ENCODE results near the gene CCDC183. TPM values are rescaled to one million over a fixed set of nuclear protein-coding genes. Genes with fewer than 3 reads are reported as not detected.

CCDC183 gene
- total and polyA plus RNA-seq, 2 of the 4 experiments (the other 2 are of a cell fraction): under 0.01 to 0.29 TPM

DNA sequence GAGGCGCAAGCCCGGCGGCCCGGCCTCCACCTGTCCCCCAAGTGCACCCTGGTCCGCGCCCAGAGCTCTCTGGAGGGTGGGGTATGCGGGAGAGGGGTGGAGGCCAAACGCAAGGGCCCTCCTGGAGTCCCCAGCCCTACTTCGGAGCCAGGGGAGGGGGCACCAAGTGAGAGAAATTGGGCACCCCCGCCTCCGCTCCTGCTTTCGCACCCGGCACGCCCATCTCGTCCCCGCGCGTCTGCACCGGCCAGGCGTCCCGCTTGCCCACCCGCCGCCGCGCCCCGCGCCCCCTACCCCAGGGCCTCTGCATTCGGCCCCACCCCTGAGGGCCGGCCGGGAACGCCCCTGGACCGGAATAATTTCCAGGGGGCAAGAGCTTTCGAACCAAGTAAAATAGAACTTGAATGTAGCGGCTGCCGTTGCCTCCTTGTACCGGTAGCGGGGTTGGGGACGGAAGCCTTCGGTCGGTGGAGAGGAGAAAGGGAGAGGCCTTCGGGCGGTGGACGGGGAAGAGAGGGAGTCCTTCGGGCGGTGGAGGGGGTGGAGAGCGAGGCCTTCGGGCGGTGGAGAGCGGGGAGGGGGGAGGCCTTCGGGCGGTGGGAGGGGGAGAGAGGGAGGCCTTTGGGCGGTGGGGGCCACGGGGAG is 52.4 kb downstream of the CCDC183 start:
- CTCF ChIA-PET: no interaction called here
- Histone ChIP-seq H3K4ac (ENCODE audit: low read depth, low read length) (peak overlapping the region; percentile 90), H3K23ac (ENCODE audit: low read depth, low read length) (peak overlapping the region; percentile 95; the same call in 1 of the 2 replicates), H3K14ac (replicated peaks; ENCODE audit: low read depth, low read length) (peak overlapping the region; percentile 94), H3K9ac (ENCODE audit: low read depth, low read length) (peak overlapping the region; percentile 92), H2BK20ac (ENCODE audit: low read depth, low read length) (no peak overlapping the region), H3K36me3 (ENCODE audit: control insufficient read depth, insufficient read depth, low read length) (peaks cover 14% of the 10 kb centered on the region; the same call in 1 of the 2 replicates), H3K27ac (ENCODE audit: insufficient read depth, low read length) (peak overlapping the region; percentile 90), H3K56ac (ENCODE audit: extremely low read depth, insufficient read depth, low read length) (peak overlapping the region; percentile 80), H3K4me3 (ENCODE audit: insufficient read depth, low read depth, low read length) (peak overlapping the region; percentile 92), H3K9me1 (ENCODE audit: insufficient read depth, low read length) (no peaks in the 10 kb centered on the region), H4K91ac (ENCODE audit: insufficient read depth, low read depth, low read length) (peak overlapping the region; percentile 94), H3K79me1 (ENCODE audit: low read depth in 1 of 2, low read length in 2 of 2) (peaks cover 9 to 21% of the 10 kb centered on the region in 2 experiments; a peak in 2 of 4 replicates), H4K20me1 (ENCODE audit: insufficient read depth, low read length) (peaks cover 20% of the 10 kb centered on the region), H2BK120ac (ENCODE audit: low read depth, low read length) (peak overlapping the region; percentile 85; the same call in 1 of the 2 replicates), H3K9me3 (ENCODE audit: control insufficient read depth, insufficient read depth, low read length) (peaks cover 6% of the 10 kb centered on the region; the same call in 1 of the 2 replicates), H2BK15ac (ENCODE audit: low read depth, low read length) (no peak overlapping the region; the same call in 2 of the 3 replicates), H2AK5ac (ENCODE audit: low read depth, low read length) (peak overlapping the region; percentile 96), H3K18ac (ENCODE audit: low read depth, low read length) (peak overlapping the region; percentile 88), H3K4me1 (ENCODE audit: control insufficient read depth, insufficient read depth, low read length) (peaks cover 9% of the 10 kb centered on the region), H3K27me3 (ENCODE audit: control insufficient read depth, insufficient read depth, low read length) (peaks cover 22% of the 10 kb centered on the region), H2AK9ac (replicated peaks; ENCODE audit: low read depth, low read length, poor library complexity) (peak overlapping the region; percentile 93), H2BK5ac (ENCODE audit: low read depth, low read length, poor library complexity, severe bottlenecking) (peak overlapping the region; percentile 93), H2AFZ (replicated peaks; ENCODE audit: low read length, poor library complexity) (peak overlapping the region; percentile 100), H4K8ac (ENCODE audit: low read depth in 2 of 2, low read length in 2 of 2) (peak overlapping the region; percentile 44 to 92; a peak in 3 of 4 replicates), H3K4me2 (ENCODE audit: low read depth, low read length) (peak overlapping the region; percentile 91), H4K5ac (ENCODE audit: low read depth, low read length) (peak overlapping the region; percentile 80)
- WGBS, 2 experiments (ENCODE audit: extremely low coverage in 2 of 2, insufficient read length in 1 of 2): 0% methylated on average over 3 of the region's 53 CpGs; no CpG with 5 or more reads in 1 of the 2 experiments
- POLR2A ChIA-PET (ENCODE audit: unreplicated experiment): interaction anchor here (0.7 kb wide), 1 partner anchor 188 kb away, joined by 7 read pairs; no protein-coding TSS in a partner anchor
- no TSS peak for BruUV-seq (replicated peaks)
- intact Hi-C loops (cut with micrococcal nuclease): loop anchor here (2.0 kb wide), 1 partner anchor 96 kb away; the partner anchor contains the start of genes C8G and FBXW5
- no peak for DNase-seq
- dilution Hi-C loops (cut with HindIII; ENCODE audit: low sequenced_read_pairs, unreplicated experiment): no loop called here
- no peak for TF ChIP-seq BHLHE40 (IDR thresholded peaks at IDR 0.05; ENCODE audit: low read depth, low read length)
- TF ChIP-seq MXI1 (IDR thresholded peaks at IDR 0.05; ENCODE audit: borderline replicate concordance, low read depth, low read length): no peak
- TF ChIP-seq RAD21 (IDR thresholded peaks at IDR 0.05; ENCODE audit: low read length): no peak
- peak; percentile 6 for ATAC-seq (ENCODE audit: low read depth)
- in situ Hi-C loops (cut with MboI; ENCODE audit: low sequenced_read_pairs): no loop called here
